Mucosa of descending colon (tissue), 3 donors: ENCODE data around the gene CALML3. TPM values are rescaled to one million over a fixed set of nuclear protein-coding genes. Genes with fewer than 3 reads are reported as not detected.
A peak's percentile ranks its signal among the peaks of the same experiment; 100 is the strongest.

Experiments
- ATAC-seq: fragments of 200-7000 bp; cut with Tn5 transposase; one replicate; pipeline ENCODE4 v1.9.1; 2020; ENCODE audit warnings: mild to moderate bottlenecking, moderate library complexity
- DNase-seq, 3 donors: peaks; one replicate each; pipeline ENCODE4 v3.0.0-alpha.2; 2020
- H3K36me3 ChIP-seq: fragments of 200-600 bp; one replicate; pipeline ENCODE4 v1.8.0; 2021; ENCODE audit warnings: low read depth, mild to moderate bottlenecking
- H3K4me1 ChIP-seq: fragments of 200-600 bp; one replicate; pipeline ENCODE4 v1.8.0; 2021; ENCODE audit warnings: low read depth, mild to moderate bottlenecking
- H3K4me3 ChIP-seq: fragments of 200-600 bp; one replicate; pipeline ENCODE4 v1.8.0; 2021; ENCODE audit warnings: mild to moderate bottlenecking
- H3K9me3 ChIP-seq: fragments of 200-600 bp; one replicate; pipeline ENCODE4 v1.8.0; 2021; ENCODE audit warnings: mild to moderate bottlenecking
- intact Hi-C, 2 donors: fragments of 100-400 bp; cut with DNase I in 1 of 2; cut with micrococcal nuclease in 1 of 2; formaldehyde crosslinking; loops; one replicate each; pipeline versions ENCODE4 v1.11.0 to v1.11.1; 2022; cut with DNase I, micrococcal nuclease
- total RNA-seq, 3 donors: library from RNA; stranded (reverse); fragmentation: NEBNext Ultra II Directional in 2 of 3; extraction: Animal tissue kit (Norgen Biotek cat#: 25700) in 2 of 3; gene quantifications; one replicate each; pipeline versions ENCODE4 v1.2.1 to v1.2.4, GENCODE V29; 2021 to 2023
- TF ChIP-seq, protein P1 (sequence below): fragments of 200-600 bp; IDR thresholded peaks from one replicate; pipeline ENCODE4 v1.8.0; 2022; ENCODE audit warnings: antibody characterized with exemption, mild to moderate bottlenecking
- donor health status: DM: no; HTN: no; CAD: no; lungs with moderate emphysema.
- donor health status: DM: no; HTN: no; CAD: no.
- donor health status: DM: no; HTN: yes; CAD: no.

Gene CALML3
- total RNA-seq, 3 donors from 2014 or later = 0.09 to 0.17 TPM; not detected in 1

GRCh38 chr10:5509691-5510090, 15.1 kb upstream of the CALML3 start:
- no peak overlapping the region for H3K4me3 ChIP-seq
- H3K9me3 ChIP-seq = no peaks in the 10 kb centered on the region
- no peak for ATAC-seq
- H3K36me3 ChIP-seq = no peaks in the 10 kb centered on the region
- TF ChIP-seq, protein P1, sequence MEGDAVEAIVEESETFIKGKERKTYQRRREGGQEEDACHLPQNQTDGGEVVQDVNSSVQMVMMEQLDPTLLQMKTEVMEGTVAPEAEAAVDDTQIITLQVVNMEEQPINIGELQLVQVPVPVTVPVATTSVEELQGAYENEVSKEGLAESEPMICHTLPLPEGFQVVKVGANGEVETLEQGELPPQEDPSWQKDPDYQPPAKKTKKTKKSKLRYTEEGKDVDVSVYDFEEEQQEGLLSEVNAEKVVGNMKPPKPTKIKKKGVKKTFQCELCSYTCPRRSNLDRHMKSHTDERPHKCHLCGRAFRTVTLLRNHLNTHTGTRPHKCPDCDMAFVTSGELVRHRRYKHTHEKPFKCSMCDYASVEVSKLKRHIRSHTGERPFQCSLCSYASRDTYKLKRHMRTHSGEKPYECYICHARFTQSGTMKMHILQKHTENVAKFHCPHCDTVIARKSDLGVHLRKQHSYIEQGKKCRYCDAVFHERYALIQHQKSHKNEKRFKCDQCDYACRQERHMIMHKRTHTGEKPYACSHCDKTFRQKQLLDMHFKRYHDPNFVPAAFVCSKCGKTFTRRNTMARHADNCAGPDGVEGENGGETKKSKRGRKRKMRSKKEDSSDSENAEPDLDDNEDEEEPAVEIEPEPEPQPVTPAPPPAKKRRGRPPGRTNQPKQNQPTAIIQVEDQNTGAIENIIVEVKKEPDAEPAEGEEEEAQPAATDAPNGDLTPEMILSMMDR = no peak
- intact Hi-C loops = no loop called here
- H3K4me1 ChIP-seq = no peaks in the 10 kb centered on the region
- peak in 1 of 3 donors; percentile 20 for DNase-seq

GRCh38 chr10:5510281-5511072, 14.3 kb upstream of the CALML3 start:
- TF ChIP-seq, protein P1 = no peak
- ATAC-seq (no peak), DNase-seq (peak in 1 of 3 donors; percentile 1)
- intact Hi-C loops = no loop called here
- Histone ChIP-seq H3K9me3 (no peaks in the 10 kb centered on the region), H3K4me3 (no peak overlapping the region), H3K4me1 (no peaks in the 10 kb centered on the region), H3K36me3 (no peaks in the 10 kb centered on the region)

DNA sequence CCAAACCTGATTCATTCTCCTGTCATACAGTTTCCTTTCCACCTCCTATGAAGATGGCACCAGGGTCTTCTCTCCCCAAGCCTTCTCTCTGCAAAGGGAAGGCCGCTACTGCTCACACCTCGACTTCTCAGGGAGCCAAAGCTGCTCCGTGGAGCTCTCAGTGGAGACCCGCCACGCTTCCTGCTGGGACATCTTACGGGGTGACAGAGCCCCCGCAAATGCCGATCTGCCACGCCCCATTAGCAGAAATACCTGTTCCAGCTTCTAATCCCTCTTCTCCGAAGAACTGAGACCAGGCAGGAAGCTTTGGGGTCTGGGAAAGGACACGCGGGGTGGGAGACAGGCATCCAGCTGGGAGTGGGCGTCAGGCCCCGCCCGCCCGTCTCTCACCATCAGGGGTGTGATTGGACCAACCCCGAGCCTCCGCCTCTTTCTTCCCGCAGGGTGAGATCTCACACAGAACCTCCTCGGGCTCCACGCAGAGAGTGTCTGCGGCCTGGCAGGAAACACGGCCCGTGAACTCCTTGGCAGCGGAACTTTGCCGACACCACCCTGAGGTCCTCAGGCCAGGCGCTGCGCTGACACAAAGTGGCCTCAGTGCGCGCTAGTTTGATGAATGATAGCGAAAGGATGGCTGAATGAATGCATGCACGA, 13.4 kb upstream of the CALML3 start:
- peaks cover 4% of the 10 kb centered on the region for H3K4me1 ChIP-seq
- H3K9me3 ChIP-seq = no peaks in the 10 kb centered on the region
- no peak for ATAC-seq
- H3K4me3 ChIP-seq = no peak overlapping the region
- no peaks in the 10 kb centered on the region for H3K36me3 ChIP-seq
- intact Hi-C loops = no loop called here
- TF ChIP-seq, protein P1 = no peak
- DNase-seq = peak in 2 of 3 donors; percentile 23 to 40

DNA sequence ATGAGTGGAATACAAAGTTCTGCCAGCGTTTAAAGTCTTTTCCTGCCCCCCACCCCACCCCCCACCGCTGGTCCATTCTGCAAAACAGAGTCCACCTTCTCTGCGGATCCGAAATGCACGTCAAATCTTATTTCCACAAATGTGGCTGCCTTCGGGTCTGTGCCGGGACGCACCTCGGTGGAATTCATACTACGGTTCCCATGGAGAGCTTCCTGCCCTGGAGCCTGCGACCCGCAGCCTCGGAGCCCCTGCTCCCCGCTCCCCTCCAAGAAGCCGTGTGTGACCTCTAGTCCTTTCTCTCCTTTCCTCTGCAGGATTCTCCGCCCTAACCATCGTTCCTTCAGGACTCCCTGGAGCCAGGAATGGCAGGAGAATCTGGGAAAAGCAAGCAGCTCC, 12.9 kb upstream of the CALML3 start:
- ATAC-seq (no peak), DNase-seq (no peak)
- intact Hi-C loops = no loop called here
- no peak overlapping the region for H3K4me3 ChIP-seq
- no peaks in the 10 kb centered on the region for H3K36me3 ChIP-seq
- H3K9me3 ChIP-seq = no peaks in the 10 kb centered on the region
- H3K4me1 ChIP-seq = peaks cover 7% of the 10 kb centered on the region
- TF ChIP-seq, protein P1 = no peak

DNA sequence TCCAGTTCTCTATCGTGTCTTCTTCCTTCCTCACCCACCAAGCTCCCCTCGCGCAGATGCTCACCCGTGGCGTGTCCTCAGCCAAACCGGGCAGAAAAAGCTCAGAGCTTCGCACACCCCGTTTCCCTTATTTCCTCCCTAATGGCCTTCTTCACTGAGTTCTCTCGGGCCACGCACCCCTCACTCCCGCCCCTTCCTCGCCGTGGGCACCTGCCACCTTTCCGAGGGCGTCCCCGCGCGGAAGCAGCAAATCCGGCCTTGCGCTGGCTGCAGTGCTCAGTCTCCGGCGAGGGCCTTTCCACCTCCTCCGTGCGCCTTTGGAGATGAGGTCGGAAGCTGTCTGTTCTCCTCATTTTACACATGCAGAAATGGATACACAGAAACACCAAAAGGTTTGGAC, 12.4 kb upstream of the CALML3 start:
- Histone ChIP-seq H3K4me1 (peaks cover 12% of the 10 kb centered on the region), H3K4me3 (no peak overlapping the region), H3K9me3 (no peaks in the 10 kb centered on the region), H3K36me3 (no peaks in the 10 kb centered on the region)
- DNase-seq (peak in 2 of 3 donors; percentile 16 to 42), ATAC-seq (no peak)
- intact Hi-C loops = no loop called here
- TF ChIP-seq, protein P1 = no peak
